Epithelial cell of prostate (primary cell): ENCODE results near the gene TREML1.

Experiments used
- DNase-seq: peaks from one replicate; pipeline ENCODE4 v3.0.0-alpha.2; 2011; ENCODE audit warnings: low read depth, low spot score
- H3K27ac ChIP-seq: fragments of 450-650 bp; 2 replicates; pipeline ENCODE4 v1.5.1; 2017; ENCODE audit warnings: mild to moderate bottlenecking

Gene TREML1

GRCh38 chr6:41179163-41179562, 25.0 kb upstream of the TREML1 start:
- DNase-seq: no peak
- H3K27ac ChIP-seq: no peak overlapping the region

GRCh38 chr6:41177695-41178094, 23.5 kb upstream of the TREML1 start:
- no peak for DNase-seq
- H3K27ac ChIP-seq: no peak overlapping the region

- H3K27ac ChIP-seq: no peak overlapping the region
- no peak for DNase-seq
Observed at GRCh38 chr6:41177287-41177686, 23.1 kb upstream of the TREML1 start.

- DNase-seq: no peak
- no peak overlapping the region for H3K27ac ChIP-seq
Observed at GRCh38 chr6:41176189-41176588, 22.0 kb upstream of the TREML1 start.

GRCh38 chr6:41175084-41175483, 20.9 kb upstream of the TREML1 start:
- DNase-seq: no peak
- H3K27ac ChIP-seq: no peak overlapping the region

- no peak for DNase-seq
- H3K27ac ChIP-seq: no peak overlapping the region
Observed at GRCh38 chr6:41174610-41175009, 20.5 kb upstream of the TREML1 start.

GRCh38 chr6:41171908-41172307, 17.8 kb upstream of the TREML1 start:
- H3K27ac ChIP-seq: no peak overlapping the region
- no peak for DNase-seq

GRCh38 chr6:41170547-41171160, 16.5 kb upstream of the TREML1 start:
- DNase-seq: no peak
- no peak overlapping the region for H3K27ac ChIP-seq

- no peak for DNase-seq
- H3K27ac ChIP-seq: no peak overlapping the region
Observed at GRCh38 chr6:41167173-41167963, 13.2 kb upstream of the TREML1 start.

- no peak for DNase-seq
Observed at GRCh38 chr6:41164551-41165120, 10.5 kb upstream of the TREML1 start.

GRCh38 chr6:41163419-41163717, 9.2 kb upstream of the TREML1 start:
- H3K27ac ChIP-seq: no peak overlapping the region
- DNase-seq: no peak

More at GRCh38 chr6:41164551-41165120, 10.5 kb upstream of the TREML1 start:
- no peak overlapping the region for H3K27ac ChIP-seq

GRCh38 chr6:41162687-41163418, 8.7 kb upstream of the TREML1 start, which contains the start of gene TREM2:
TREM2 (minus strand) TSS chr6:41163116; CDS start chr6:41163082, 34 bp downstream.
- H3K27ac ChIP-seq: no peak within 1 kb of the TSS
- no peak for DNase-seq

GRCh38 chr6:41161851-41162552, 7.9 kb upstream of the TREML1 start:
- H3K27ac ChIP-seq: no peak overlapping the region
- DNase-seq: no peak

- no peak for DNase-seq
- H3K27ac ChIP-seq: no peak overlapping the region
Observed at GRCh38 chr6:41161380-41161779, 7.2 kb upstream of the TREML1 start.

GRCh38 chr6:41160933-41161332, 6.8 kb upstream of the TREML1 start:
- no peak overlapping the region for H3K27ac ChIP-seq
- DNase-seq: no peak

GRCh38 chr6:41159415-41160082, 5.4 kb upstream of the TREML1 start:
- no peak overlapping the region for H3K27ac ChIP-seq
- DNase-seq: peak; percentile 12

- no peak overlapping the region for H3K27ac ChIP-seq
- DNase-seq: no peak
Observed at GRCh38 chr6:41157323-41157722, 3.2 kb upstream of the TREML1 start.

GRCh38 chr6:41156771-41157170, 2.6 kb upstream of the TREML1 start:
- no peak overlapping the region for H3K27ac ChIP-seq
- DNase-seq: no peak

GRCh38 chr6:41156001-41156400, 1.9 kb upstream of the TREML1 start:
- no peak for DNase-seq
- no peak overlapping the region for H3K27ac ChIP-seq
